GM19023 (cell line): ENCODE results near the gene TRMT112.
A peak's percentile ranks its signal among the peaks of the same experiment; 100 is the strongest.
"Not testable (repeated sequence)": the region's sequence is repeated elsewhere in the genome, so short reads cannot be mapped to it uniquely, and the experiment has no call there.

ENCODE experiments used
- ATAC-seq: cut with Tn5 transposase; IDR thresholded peaks from one replicate; pipeline ENCODE4 v1.9.1; 2021; ENCODE audit warnings: mild to moderate bottlenecking, moderate library complexity; ENCODE audit not compliant: unreplicated experiment

TRMT112 gene

DNA sequence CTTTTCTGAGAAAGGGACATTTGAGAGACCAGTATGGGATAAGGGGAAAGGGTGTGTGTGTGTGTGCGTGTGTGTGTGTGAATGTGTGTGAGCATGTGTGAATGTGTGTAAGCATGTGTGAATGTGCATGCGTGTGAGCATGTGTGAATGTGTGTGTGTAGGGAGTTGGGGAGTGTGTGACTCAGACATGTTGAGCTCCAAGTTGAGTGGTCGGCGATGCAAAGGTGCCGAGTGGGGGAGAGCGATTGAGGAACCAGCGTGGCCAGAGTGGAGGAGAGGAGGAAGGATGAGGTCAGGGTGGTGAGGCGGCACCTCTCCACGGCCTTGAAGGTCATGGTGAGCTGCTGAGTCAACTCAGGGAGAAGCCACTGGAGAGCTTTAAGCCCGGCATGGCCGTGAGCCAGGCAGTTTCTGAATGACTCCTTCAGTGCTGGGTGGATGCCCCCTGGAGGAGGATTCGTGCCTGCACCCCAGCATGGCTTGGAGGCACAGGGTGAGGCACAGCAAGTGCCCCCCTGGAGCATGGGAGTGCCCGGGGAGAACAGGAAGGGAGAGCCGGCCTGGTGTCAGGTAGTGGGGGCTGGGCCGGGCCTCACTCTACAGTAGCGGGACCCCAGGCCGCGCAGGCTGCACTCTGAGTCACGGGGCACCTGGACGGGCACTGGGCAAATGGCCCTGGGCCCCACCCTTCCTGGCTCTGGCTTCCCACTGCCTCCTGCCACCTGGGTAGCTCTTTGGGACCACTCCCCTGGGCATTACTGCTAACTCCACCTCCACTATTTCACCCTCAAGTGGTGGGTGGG lies 14.4 kb upstream of the TRMT112 start:
- peak; percentile 46 for ATAC-seq

DNA sequence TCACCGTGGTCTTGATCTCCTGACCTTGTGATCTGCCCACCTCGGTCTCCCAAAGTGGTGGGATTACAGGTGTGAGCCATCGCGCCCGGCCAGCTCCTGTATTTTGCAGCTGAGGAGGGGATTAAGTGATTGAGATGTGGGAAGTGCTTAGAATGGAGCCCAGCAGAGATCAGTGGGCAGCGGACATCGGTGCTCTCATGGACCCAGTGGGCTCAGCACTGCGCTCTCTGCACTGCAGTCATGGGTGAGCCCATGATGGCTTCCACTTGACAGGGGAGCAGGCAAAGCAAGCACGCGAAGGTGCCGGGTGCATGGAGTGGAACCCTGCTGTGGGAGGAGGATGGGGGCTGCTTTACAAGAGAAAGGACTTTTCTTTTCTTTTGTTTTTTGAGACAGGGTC lies 13.5 kb upstream of the TRMT112 start:
- ATAC-seq, result no peak

DNA sequence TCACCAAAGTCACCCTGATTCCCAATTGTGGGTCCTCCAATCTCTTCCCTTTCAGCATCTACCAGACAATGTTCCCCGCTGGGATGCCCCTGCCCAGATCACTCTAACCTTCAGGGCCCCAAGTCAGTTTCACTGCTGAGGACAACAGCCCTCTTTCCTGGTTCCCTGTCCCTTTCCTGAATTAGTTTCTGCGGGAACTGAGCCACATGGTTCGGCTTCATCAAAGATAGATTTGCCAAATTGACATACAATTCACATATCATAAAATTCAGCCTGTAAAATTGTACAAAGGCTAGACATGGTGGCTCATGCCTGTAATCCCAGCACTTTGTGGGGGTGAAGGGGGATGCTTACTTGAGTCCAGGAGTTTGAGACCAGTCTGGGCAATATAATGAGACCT lies 10.6 kb upstream of the TRMT112 start:
- no peak for ATAC-seq

DNA sequence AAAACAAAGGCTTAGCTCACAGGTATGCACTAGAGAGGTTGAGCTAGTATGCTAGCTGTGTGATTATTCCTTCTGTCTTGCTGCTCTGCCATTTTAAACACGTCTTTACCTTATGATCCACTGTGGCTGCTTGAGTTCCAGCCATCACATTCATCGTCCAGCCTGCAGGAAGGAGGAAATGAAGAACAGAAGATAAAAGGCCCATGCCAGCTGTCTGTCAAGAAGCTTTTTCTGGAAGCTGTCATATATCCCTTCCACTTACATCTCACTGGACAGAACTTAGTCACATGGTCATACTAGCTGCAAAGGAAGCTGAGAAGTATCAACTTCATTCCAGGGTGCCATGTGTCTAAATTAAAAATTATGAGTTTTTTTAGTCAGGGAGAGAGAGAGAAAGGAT lies 10.0 kb upstream of the TRMT112 start:
- no peak for ATAC-seq

- ATAC-seq, result no peak
Observed at GRCh38 chr11:64324692-64325469, 7.5 kb upstream of the TRMT112 start.

DNA sequence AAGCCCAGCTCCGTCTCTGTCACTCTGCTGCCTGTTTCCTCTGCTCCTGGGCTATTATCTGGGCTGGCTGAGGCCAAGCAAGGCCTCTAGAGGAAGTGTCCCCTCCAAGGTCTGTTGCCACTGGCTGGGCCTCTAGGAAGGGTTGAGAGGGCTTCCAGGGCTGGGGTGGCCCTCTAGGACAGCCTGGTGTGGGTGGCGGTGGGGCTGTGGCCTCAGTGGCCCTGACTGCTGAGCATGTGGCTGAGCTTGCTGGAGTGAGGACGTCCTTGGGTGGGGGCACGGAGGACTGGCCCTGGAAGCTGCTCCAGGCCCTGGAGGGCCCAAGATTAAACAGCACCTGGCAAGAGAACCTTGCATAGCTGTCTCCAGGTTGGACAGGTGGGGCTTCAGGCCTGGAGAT lies 6.6 kb upstream of the TRMT112 start:
- ATAC-seq, result not testable (repeated sequence)

DNA sequence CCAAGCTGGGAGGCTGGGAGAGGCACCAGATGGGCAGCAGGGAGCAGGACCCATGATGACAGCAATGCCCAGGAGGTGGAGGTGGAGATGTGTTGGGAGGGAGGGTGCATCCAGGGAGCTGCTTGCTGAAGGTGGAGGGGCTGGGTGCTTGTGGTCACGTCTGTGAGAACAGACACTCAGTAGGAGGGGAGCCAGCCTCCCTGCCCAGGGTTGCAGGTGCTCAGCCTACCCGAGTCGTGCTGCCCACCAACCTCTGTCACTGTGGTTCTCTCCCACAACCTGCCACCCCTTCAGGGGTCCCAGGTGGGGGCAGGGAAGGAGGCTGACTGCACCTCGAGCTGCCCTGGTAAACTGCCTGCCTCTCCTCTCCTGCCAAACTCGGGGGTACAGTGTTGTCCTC lies 6.0 kb upstream of the TRMT112 start:
- ATAC-seq, result no peak

DNA sequence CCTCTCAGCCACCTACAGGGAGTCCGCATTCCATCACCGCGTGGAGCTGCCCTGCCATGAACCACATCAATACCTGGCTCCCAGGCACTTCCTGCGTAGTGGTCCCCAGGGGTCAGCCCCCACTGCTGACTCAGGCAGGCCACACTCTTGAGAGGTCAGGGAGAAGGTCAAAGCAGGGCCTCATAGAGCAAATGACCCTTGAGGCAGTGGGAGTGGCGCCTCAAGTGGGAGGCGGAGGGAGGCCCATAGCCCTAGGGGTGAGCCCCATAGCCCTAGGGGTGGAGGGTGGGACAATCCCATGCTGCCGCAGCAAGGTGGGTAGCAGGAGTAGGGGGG lies 5.5 kb upstream of the TRMT112 start:
- ATAC-seq, result no peak

GRCh38 chr11:64321533-64321932 lies 4.2 kb upstream of the TRMT112 start:
- ATAC-seq, result no peak

DNA sequence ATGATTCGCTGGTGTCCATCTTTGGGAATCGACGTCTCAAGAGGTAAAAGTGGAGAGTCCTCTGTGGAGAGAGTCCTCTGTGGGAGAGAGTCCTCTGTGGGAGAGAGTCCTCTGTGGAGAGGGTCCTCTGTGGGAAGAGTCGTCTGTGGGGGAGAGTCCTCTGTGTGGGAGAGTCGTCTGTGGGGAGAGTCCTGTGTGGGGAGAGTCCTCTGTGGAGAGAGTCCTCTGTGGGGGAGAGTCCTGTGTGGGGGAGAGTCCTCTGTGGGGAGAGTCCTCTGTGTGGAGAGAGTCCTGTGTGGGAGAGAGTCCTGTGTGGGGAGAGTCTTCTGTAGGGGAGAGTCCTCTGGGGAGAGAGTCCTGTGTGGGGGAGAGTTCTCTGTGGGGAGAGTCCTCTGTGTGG lies 3.7 kb upstream of the TRMT112 start:
- ATAC-seq, result no peak

GRCh38 chr11:64320556-64320955 lies 3.2 kb upstream of the TRMT112 start:
- ATAC-seq, result no peak

DNA sequence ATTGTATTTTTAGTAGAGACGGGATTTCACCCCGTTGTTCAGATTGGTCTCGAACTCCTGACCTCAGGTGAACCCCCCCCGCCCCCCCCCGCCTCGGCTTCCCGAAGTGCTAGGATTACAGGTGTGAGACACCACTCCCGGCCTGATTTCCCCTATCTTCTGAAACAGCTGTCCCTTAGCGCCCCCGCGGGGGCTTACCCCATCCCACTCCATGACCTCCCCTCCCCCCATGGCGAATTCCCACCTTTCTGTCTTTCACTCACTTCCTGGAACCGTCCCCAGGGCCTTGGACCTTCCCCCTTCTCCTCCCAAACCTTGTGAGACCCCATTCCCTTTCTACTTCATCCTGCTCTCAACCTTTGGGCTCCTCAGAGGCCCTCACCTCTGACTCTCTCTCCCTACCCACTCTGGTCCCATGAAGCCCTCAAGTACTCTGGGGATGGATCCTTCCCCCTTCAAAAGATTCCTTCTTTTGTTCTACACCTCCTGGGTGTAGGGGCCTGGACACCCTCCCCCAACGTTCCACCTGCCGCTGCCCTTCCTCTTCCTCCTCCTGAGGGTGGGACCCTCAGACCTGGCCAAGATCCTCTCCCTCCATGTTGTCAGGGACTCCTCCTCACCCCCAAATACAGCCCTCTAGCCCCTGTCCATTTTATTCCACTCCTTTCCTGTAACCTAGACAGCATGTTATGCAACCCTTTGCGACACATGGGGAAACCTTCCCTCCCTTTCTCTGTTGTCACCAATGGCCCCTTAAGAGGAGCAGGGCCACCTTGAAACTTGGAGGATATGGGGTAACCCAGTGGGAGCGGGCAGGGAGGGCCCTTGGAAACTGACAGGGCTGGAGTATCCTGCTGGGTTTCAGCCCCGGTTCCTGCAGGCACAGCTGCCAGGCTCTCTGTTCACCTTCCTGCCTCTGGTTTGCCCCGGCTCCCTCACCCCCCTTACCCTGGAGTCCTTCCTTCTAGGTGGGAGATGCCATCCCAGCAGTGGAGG lies 1.7 kb upstream of the TRMT112 start:
- ATAC-seq, result no peak

DNA sequence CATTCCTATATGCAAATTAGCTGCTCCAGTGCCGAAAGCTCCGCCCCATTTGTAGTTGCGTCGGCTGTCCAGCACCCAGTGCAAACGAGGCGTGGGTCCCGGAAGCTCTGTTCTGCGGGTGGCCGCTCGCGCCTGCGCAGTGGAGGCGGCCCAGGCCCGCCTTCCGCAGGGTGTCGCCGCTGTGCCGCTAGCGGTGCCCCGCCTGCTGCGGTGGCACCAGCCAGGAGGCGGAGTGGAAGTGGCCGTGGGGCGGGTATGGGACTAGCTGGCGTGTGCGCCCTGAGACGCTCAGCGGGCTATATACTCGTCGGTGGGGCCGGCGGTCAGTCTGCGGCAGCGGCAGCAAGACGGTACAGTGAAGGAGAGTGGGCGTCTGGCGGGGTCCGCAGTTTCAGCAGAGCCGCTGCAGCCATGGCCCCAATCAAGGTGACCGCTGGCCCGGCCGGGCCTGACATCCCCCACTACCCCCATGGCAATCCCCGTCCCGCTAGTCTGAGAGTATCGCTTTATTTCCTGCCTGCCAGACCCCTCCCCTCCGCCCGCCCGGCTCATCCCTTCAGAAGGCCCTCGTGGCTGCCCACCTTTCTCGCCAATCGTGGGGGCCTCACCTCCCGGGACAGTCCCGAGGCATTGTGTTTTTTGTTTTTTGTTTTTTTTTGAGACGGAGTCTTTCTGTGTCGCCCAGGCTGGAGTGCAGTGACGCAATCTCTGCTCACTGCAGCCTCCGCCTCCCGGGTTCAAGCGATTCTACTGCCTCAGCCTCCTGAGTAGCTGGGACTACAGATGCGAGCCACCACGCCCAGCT lies 804 bp upstream of the TRMT112 start, which contains the start of gene PRDX5:
PRDX5 (plus strand) TSS at position 161 of the 805 bp plus-strand sequence; CDS start at position 256, 95 bp downstream.
- ATAC-seq, result peak; percentile 78

- ATAC-seq, result peak; percentile 0
Observed at GRCh38 chr11:64316672-64317324, 561 bp downstream of the TRMT112 start.

GRCh38 chr11:64315667-64316526 lies 1.5 kb downstream of the TRMT112 start:
- ATAC-seq, result not testable (repeated sequence)

DNA sequence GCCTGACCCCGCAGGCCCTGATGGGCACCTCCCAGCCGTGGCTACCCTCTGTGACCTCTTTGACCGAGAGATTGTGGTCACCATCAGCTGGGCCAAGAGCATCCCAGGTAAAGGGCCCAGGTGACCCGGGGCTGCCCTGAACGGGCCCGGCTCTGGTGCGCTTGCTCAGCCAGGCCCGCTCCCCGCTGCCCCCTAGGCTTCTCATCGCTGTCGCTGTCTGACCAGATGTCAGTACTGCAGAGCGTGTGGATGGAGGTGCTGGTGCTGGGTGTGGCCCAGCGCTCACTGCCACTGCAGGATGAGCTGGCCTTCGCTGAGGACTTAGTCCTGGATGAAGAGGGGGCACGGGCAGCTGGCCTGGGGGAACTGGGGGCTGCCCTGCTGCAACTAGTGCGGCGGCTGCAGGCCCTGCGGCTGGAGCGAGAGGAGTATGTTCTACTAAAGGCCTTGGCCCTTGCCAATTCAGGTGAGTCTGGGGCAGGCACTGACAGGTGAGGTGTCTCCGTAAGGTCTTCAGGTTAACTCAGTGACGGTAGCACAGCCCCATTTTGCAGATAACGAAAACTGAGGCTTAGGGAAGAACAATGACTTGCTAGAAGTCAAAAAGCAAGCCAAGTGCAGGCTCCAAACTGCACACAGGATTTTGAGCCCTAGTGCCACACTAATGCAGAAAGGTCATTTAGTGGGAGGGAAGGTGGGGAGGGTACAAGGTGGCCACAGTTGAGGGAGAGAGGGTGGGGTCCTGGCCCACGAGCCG lies 2.4 kb downstream of the TRMT112 start:
- no peak for ATAC-seq

DNA sequence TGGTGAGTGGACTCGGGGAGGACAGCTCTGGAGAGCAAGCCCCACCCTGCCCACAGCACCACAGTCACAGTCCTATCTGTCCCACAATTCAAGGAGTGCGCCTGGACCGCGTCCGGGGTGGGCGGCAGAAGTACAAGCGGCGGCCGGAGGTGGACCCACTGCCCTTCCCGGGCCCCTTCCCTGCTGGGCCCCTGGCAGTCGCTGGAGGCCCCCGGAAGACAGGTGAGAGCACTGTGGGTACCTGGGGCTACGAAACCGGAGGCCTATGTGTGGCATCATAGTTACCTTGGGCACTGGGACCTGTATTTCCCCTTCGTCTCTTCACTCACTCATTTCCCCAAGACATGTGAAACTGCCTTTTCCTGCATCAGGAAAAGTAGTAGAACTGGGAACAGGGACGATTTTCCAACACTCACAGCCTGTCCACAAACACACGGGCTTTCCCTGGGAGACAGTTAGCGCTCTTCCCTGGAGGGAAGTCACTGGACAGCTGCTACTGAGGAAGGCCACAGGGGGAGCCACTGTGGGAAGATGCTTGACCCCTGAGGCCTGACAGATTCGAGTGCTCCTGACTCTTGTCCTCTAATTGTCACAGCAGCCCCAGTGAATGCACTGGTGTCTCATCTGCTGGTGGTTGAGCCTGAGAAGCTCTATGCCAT lies 3.1 kb downstream of the TRMT112 start:
- no peak for ATAC-seq
